NCI-H146 treated with DMSO at 0.1 percent for 48 hours (cell line): ENCODE data around the gene KIAA0930.

Experiments used
- DNase-seq: peaks from one replicate; lab custom pipeline; 2025; ENCODE audit not compliant: unreplicated experiment; lab: John Stamatoyannopoulos, UW

Gene KIAA0930

DNA sequence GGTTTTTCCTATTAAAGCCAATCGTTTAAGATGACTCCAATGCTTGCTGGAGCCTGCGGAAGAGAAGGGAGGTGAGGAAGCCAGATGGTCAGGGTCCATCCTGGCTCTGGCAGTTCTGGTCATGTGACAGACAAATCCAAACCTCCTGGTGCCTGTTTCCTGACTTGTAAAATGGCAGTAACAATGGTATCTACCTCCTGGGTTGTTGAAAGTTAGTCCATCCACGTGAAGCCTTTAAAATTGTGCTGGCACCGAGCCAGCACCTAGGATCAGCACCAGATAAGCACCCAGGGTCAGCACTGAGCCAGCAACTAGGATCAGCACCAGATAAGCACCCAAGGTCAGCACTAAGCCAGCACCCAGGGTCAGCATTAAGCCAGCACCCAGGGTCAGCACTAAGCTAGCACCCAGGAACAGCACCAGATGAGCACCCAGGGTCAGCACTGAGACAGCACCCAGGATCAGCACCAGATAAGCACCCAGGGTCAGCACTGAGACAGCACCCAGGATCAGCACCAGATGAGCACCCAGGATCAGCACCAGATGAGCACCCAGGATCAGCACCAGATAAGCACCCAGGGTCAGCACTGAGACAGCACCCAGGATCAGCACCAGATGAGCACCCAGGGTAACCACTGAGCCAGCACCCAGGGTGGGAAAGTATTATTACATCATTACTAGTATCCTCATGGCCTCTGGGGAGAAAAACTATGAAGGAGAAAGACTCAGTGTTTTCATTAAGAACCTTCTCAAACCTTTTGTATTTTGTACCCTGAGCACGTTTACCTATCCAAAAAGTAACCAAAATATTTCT lies 17.2 kb downstream of the KIAA0930 start:
- no peak for DNase-seq

DNA sequence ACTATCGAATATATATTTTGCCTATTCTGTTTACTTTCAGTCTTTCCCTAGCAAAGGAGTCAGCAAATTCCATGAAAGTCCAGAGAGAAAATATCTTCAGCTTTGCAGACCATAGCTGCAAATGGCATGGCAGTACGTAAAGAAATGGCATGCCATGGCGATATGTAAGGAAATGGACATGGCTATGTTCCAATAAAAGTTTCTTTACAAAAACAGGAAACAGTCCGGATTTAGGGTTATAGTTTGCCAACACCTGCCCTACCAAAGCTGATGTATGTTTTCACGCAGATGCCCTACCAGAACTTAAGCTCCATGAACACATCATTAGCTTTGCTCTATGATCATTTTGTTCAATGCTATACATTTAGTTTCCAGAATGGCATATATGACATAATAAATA lies 19.5 kb downstream of the KIAA0930 start:
- DNase-seq = no peak

DNA sequence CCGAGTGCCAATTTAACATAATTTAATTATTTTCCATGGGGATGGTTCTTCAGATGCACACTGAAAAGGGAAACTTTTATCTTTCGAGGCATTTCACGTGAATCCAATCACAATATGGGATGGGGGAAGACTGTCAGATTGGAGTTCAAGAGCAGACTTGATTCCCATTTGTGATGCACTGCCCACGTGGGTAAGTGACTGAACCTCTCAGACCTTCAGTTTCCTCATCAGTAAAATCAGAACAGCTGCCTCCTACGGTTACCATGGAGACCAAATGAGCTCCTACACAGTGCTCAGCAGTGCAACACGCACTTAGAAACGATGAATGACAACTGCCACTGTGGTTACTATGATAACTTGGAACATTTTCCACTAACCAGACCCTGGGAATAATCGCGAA lies 21.7 kb downstream of the KIAA0930 start:
- no peak for DNase-seq

DNA sequence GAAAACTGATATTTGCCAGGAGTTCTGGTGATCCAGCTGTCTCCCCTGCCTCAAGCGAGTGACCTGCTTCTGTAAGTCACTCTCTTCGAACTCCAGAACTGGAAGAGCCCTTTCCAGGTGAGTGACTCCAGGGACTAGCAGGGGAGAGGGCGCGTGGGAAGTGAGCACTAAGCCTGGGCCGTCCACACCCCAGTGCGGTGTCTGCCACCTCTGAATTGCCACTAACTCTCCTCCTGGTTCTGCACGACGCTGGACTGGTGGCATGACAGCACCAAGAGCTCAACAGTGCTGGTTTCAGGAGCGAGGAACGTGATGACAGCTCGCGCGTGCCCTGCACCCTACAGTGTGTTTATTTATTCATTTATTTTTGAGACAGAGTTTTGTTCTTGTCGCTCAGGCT lies 22.9 kb downstream of the KIAA0930 start:
- DNase-seq = no peak

DNA sequence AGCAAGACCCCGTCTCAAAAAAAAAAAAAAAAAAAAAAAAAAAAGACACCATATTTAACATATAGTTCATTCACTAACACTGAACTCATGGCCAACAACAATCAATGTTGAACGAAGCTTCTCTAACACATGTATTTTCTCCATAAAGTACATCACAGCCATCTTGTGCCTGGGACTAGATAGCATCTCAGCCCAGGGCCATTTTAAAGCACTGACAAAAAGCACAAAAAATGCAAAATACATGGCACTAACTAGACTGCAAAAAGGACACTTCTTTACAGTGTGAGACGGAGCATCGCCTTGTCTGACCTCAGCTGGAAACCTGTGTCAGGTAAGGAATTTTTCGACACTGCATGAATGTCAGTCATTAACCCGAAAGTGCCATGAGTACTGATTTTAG lies 23.3 kb downstream of the KIAA0930 start:
- DNase-seq = no peak

DNA sequence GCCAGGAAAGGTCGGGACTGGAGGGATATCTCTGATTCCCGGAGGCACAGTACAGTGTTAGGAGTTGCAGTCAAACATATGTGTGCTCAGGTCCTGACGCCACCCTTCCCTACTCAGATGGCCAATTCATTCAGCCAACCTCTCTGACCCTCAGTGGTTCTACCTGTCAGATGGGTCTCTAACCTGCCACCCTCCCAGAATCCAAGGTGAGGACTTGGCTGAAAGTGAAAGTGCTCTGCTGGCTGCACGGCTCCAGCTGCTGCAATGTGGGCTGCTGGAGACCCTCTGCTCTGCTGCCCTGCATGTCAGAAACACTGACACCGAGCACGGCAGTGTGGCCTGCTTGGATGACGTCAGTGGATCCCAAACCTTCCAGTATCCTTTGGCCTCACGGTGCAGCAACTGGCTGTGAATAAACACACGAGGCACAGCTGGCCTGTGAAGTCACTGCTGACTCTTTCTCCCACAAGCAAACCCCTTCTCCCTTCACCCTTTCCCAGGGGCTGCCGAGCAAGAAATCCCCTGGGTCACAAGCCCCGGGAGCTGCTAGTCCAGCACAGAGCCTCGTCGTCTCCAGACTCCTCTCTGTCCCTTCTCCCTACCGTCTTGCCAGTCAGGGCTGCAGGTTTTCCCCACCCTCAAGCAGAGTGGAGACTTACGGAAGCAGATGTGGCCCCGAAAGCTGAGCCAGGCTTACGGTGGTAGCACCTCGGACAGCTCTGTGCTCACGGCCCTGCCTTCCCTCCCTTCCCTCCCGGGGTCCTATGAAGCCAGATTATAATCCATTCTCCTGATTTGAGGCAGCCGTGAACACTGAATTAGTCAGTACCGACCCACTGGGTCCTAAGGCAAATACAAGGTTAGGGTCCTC lies 24.3 kb downstream of the KIAA0930 start:
- no peak for DNase-seq

DNA sequence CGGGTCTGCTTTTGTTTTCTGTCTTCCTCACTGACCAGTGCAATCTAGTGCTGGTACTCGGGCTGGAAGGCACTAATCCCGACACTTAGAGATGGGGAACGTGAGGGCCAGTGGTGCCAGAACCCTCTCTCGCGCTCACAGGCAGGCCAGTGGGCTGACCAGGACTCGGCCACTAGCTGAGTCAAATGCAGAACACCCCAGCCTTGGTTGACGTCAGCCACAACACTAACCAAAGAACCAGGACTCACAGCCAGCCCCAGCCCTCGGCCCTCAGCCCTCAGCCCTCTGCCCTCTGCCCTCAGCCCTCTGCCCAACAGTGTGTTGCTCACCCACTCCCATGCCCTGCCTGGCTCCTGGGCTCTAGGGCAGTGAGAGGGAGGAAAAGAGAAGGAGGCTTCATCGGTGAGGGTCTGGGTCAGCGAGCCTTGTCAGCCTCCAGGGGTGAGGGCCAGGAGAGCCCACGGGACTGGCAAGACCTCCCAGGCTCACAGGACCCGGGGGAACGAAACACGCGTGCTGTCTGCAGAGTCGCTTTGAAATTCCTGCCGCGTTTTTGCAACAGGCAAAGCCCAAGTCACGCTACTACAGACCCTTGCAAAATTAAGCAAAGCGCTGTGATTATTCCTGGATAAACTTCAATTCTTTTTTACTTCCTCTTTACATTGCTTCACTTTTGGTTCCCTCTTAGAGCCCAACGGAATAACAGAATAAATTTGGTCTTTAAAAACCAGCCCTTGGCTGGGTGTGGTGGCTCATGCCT lies 27.5 kb downstream of the KIAA0930 start:
- DNase-seq = no peak

DNA sequence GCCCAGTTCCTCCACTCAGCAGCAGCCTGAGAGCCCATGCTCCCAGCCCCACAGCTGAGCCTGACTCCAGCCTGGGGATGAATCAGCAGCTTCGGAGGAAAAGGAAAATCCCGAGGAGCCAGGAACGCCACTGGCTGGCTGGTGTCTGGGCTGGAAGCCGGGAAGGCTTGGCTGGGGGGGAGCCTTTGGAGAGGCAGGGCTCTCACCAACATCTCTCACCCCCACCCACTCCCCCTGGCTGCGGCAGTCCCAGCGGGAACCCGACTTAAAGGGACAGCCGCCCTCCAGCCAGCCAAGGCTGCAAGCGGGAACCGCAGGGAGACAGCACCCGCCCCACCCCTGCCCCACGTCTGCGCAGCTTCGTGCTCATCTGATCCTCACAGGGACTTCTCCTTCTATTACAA lies 28.4 kb downstream of the KIAA0930 start:
- no peak for DNase-seq

DNA sequence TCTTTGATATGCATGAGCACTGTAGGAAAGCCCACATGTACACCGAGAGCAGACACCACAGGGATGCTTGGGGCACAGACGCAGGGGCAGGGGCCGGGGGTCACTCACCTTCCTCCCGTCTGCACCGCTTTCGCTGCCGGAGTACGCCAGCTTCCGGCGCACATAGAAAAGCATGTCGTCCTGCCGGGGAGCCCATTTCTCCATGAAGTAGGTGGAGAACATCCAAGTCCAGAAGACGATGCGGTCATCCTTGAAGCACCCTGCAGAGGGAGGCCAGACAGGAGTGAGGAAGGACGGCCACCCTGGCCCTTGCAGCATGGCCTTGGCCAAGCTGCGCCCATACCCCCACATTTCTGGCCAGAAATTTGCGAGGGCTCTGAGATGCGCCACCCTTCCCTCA lies 28.8 kb downstream of the KIAA0930 start:
- DNase-seq = no peak

DNA sequence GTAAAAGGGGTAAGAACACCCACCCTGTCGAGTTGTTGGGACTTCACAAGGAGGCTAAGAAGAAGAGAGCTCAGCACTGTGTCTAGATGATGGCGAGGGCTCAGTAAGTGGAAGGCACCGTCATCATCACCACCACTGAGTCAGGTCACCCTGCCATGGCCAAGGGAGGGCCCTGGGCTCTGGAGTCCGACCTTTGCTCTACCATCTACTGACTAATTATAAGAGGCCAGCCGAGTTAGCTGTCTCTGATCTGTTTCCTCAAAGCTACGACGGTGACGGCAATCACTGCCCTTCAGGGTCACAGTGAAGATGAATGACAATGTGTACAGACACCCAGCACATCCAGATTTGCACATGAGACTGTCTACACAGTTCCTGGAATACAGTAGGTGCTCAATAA lies 29.3 kb downstream of the KIAA0930 start:
- no peak for DNase-seq

DNA sequence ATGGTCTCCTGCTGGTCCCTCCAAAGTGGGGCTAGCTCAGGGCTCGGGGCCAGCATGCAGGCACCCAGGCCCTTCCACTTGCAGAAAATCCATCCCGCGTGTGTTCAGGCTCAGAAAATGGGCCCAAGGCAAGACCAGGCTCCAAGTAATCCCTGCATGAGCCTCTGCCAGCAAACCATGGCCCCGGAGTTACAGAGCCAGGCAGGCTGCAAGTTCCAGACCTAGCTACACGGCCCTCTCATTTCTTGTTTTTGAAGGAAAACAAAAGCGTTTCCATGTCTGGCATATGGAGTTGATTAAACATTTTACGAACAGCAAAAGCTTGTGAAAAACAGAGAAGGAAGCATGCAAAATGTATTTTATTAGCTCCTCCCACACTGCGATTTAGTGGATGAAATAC lies 29.7 kb downstream of the KIAA0930 start:
- DNase-seq = no peak

DNA sequence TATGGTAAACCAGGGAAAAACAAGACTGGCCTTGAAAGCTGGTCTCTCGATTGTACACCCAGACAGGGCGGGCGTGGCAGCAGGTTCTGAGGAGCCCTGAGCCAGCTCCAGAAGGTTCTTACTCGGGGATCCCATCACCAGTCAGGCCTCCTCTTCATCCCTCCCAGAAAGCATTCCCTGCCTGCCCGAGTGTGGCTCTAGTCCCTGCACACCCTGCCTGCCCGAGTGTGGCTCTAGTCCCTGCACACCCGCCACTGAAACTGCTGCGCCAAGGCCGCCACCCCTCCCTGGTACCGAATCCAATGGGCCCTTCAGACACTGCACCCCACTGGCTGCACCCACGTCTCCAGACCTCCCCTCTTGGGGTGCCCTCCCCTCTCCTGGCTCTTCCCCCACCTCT lies 30.1 kb downstream of the KIAA0930 start:
- DNase-seq = no peak

DNA sequence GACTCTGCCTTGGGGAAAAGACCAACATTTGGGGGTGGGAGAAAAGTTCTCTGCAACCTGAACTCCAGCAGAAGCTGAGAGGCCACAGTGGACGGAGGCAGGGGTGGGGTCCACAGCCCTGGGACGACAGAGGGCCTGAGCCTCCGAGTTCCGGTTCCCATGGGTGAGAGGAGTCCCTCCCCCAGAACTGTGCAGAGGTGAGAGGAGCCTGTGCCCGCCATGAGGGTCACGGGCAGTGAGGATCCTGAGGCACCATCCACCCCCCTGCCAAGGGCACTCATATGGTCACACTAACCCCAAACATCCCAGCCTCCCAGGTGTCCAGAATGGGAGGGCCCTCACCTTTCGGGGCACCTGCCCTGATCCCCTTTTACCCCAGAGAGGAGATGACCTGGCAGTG lies 30.5 kb downstream of the KIAA0930 start:
- DNase-seq = no peak

DNA sequence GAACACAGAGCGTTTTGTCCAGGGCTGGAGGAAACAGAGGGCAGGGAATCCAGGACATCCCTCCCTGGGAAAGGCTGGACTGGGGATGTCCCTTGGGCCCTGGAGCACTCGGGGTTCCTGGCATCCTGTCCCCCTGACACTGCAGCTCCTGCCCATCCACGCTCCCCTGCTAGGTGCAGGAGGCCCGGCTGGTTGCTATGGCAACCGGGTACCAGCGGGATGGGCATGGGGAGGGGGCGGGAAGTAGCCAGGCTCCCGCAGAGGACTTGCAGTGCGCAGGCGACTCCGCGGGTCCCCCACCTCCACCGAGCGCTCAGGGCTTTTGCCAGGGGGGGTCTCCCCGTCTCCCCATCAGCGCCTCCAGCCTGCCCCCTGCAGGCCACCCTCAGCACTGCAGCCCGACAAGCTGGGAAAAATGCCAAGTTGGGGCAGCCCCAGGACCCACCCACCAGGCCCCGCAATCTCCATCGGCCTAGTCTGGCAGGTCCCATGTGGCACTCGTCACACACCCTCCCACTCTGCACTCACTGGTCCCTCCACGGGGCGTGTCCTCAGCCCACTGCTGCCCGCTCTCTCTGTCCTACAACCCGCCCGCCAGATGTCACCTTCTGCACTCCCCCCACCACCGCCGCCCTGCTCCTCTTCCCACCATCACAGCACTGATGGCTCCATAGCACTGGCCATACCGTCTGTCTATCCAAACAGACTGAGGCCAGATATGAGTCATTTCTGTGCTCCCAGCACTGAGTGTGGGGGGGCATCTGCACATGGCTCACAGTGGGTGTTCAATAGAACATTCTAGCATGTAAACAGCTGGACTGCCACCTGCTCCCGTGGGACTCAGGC lies 31.5 kb downstream of the KIAA0930 start:
- no peak for DNase-seq

DNA sequence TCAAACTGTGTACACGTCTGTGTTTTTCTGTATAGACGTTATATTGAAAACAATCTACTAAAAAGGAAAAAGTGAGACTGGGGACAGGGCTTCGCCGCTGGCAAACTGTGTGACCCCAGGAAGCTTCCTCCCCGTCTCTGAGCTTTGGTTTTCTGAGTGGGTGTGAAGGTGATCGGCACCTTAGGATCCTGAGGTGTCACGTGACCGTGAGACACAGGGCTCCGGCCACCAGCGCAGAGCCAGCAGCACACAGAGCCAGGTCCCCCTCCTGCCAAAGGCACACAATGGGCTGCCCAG lies 32.0 kb downstream of the KIAA0930 start:
- no peak for DNase-seq

DNA sequence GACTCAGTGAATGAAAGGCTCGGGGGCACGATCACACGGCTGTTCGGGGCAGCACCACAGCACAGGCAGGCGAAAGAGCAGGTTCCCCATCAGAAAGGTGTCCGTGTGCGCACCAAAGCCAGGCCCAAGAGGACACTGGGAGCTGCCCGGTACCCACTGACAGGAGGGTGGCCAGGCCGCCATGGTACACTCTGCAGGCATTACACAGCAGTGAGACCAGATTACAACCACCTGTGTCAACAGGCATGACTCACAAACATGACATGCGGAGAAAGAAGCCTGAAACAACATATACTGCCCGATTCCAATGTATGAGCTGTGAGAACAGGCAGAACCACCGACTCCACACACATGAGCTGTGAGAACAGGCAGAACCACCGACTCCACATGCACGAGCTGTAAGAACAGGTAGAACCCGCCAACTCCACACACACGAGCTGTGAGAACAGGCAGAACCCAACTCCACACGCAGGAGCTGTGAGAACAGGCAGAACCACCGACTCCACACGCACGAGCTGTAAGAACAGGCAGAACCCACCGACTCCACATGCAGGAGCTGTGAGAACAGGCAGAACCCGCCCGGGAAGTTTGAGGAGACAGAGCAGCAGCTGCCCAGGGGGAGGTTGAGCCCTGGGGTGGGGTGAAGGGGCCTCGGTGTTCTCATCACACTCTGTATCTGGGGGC lies 32.6 kb downstream of the KIAA0930 start:
- no peak for DNase-seq

DNA sequence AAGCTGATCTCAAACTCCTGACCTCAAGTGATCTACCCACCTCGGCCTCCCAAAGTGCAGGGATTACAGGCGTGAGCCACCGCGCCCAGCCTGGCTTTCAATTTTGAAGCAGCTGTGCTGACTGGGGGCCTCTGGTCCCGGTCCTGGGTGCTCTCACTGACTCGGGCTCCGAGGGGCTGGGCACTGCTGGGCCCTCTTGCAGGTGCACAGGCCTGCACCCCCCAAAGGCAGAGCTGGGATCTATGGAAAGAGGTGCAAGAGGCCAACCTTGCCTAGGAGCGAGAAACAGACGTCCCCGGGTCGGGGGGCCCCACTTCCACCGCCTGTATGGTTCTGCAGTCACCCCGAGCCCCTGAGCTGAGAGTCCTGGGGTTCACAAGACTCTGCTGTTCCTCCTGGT lies 33.2 kb downstream of the KIAA0930 start:
- DNase-seq = no peak

DNA sequence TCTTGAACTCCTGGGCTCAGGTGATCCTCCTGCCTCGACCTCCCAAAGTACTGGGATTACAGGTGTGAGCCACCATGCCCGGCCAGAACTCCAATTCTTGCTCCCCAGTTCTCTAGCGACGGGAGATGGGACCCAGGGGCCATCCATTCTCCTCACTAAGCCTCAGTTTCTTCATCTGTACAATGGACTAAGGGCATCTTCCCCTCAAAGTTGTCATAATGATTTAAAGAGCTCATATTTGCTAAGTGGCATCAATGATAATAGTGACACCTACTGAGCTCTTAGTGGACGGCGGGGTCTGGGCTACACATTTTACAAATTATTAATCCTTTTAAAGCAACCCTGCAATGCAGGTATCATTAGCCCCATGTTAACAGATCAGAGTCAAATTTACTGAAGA lies 34.5 kb downstream of the KIAA0930 start:
- DNase-seq = no peak

DNA sequence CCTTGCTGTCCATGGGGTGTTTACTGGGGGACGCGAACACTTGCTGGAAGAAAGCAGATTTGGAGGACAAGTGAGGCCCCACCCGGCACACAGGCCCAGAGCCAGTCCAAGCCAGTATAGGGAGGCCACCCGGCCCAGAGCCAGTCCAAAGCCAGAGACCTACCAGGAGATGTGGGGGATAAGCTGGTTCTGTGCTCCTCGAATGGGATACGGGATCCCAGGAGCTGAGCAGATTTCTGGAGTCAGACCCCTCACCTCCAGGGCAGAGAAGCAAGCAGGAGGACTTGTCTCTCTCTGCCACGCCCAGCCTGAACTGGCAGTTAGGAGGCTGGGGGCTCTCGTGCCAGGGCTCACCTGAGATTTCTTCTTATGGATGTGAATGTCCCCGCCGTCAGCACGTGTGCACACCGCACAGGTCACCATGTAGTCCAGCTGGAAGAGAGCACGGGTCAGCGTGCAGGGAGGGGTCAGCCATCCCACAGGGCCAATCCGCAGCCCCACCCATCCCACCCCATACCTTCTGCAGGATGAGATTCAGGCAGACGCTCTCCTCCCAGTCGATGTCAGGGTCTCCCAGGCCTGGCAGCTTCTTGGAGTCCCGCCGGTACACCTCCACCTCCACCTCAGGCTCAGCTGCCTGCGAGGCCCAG lies 35.3 kb downstream of the KIAA0930 start:
- no peak for DNase-seq

DNA sequence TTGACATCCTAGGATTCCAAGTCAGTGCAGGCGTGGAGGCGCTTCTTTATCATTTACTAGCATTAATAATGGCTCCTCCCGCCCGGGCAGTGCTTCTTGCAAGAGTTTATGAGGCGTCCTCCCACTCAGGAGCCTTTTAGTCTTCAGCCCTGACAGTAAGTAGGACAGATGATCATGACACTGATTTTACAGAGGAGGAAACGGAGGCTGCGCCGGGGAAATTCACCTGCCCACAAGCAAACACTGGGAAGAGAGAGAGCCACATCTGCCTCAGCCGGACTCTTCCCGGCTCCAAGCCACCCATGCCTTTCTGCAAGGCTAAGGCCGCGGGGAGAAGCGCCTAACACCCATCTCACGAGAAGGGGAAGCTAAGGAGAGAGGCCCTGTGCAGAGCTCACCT lies 35.9 kb downstream of the KIAA0930 start:
- DNase-seq = no peak
